PC-3 (cell line): ENCODE measurements around the gene EIF4A2. TPM values are rescaled to one million over a fixed set of nuclear protein-coding genes. Genes with fewer than 3 reads are reported as not detected.
"Not testable (repeated sequence)": the region's sequence is repeated elsewhere in the genome, so short reads cannot be mapped to it uniquely, and the experiment has no call there.

Experiments
- ATAC-seq: fragments of 200-7000 bp; cut with Tn5 transposase; 2 replicates; pipeline ENCODE4 v1.9.1; 2020; ENCODE audit warnings: mild to moderate bottlenecking, moderate library complexity
- BruUV-seq: library from RNA; stranded (reverse); fragments of 400-500 nt; replicated peaks from 2 replicates; lab custom pipeline; 2021; lab: Mats Ljungman, UMichigan
- CTCF ChIA-PET: fragments of 300-600 bp; sonication (Branson Sonifier 250); formaldehyde crosslinking; loops from one replicate; lab custom pipeline; 2022; ENCODE audit warnings: antibody characterized with exemption; lab: Charles Lee
- POLR2A ChIA-PET: fragments of 300-600 bp; sonication (Branson Sonifier 250); formaldehyde crosslinking; loops from one replicate; lab custom pipeline; 2022; ENCODE audit warnings: antibody characterized with exemption; ENCODE audit not compliant: unreplicated experiment; lab: Charles Lee
- DNase-seq: peaks from one replicate; pipeline ENCODE4 v3.0.0-alpha.2; 2015
- H2AFZ ChIP-seq: fragments of 300-600 bp; sonication (generic); 2 replicates; pipeline ENCODE4 v1.6.0; 2016; ENCODE audit warnings: antibody characterized with exemption, low read length
- H3F3A ChIP-seq: fragments of 300-600 bp; sonication (generic); one replicate; pipeline ENCODE4 v1.6.0; 2017; ENCODE audit warnings: antibody characterized with exemption, low read length, control low read depth, mild to moderate bottlenecking; ENCODE audit not compliant: unreplicated experiment
- H3K27ac ChIP-seq: fragments of 300-600 bp; sonication (generic); 2 replicates; pipeline ENCODE4 v1.5.1; 2016; ENCODE audit warnings: mild to moderate bottlenecking, low read length
- H3K27me3 ChIP-seq: fragments of 300-600 bp; sonication (generic); 2 replicates; pipeline ENCODE4 v1.6.1; 2016; ENCODE audit warnings: low read length, mixed read lengths
- H3K36me3 ChIP-seq: fragments of 300-600 bp; sonication (generic); 2 replicates; pipeline ENCODE4 v1.6.1; 2016; ENCODE audit warnings: low read depth, mixed run types, low read length, mixed read lengths
- H3K4me1 ChIP-seq: fragments of 300-600 bp; sonication (generic); 2 replicates; pipeline ENCODE4 v1.5.1; 2016; ENCODE audit warnings: low read length; ENCODE audit not compliant: insufficient read depth
- H3K4me2 ChIP-seq: fragments of 300-600 bp; sonication (generic); 2 replicates; pipeline ENCODE4 v1.6.0; 2016; ENCODE audit warnings: low read length
- H3K4me3 ChIP-seq: fragments of 300-600 bp; sonication (generic); 2 replicates; pipeline ENCODE4 v1.5.1; 2016; ENCODE audit warnings: mild to moderate bottlenecking, low read length, mixed read lengths
- H3K79me2 ChIP-seq: fragments of 300-600 bp; sonication (generic); 2 replicates; pipeline ENCODE4 v1.6.1; 2017; ENCODE audit warnings: low read length, mixed read lengths
- H3K9ac ChIP-seq: fragments of 300-600 bp; sonication (generic); 2 replicates; pipeline ENCODE4 v1.6.0; 2016; ENCODE audit warnings: mild to moderate bottlenecking, low read length
- H3K9me2 ChIP-seq: fragments of 300-600 bp; sonication (generic); replicated peaks from 2 replicates; pipeline ENCODE4 v1.6.1; 2016; ENCODE audit warnings: mixed run types, low read length, mixed read lengths
- H3K9me3 ChIP-seq: fragments of 300-600 bp; sonication (generic); 2 replicates; pipeline ENCODE4 v1.6.1; 2016; ENCODE audit warnings: low read length, mixed read lengths
- H4K20me1 ChIP-seq: fragments of 300-600 bp; sonication (generic); 2 replicates; pipeline ENCODE4 v1.6.1; 2016; ENCODE audit warnings: low read length, mixed read lengths
- EZH2 ChIP-seq: fragments of 300-600 bp; sonication (generic); IDR thresholded peaks from one replicate; pipeline ENCODE4 v1.6.1; 2017; ENCODE audit warnings: antibody characterized with exemption, mild to moderate bottlenecking, low read length; ENCODE audit not compliant: unreplicated experiment
- EZH2phosphoT487 ChIP-seq: fragments of 300-600 bp; sonication (generic); IDR thresholded peaks from 2 replicates; pipeline ENCODE4 v1.6.1; 2018; ENCODE audit warnings: mild to moderate bottlenecking, antibody characterized with exemption, low read length, borderline replicate concordance
- intact Hi-C: fragments of 100-400 bp; cut with micrococcal nuclease; formaldehyde crosslinking; loops from 2 replicates; pipeline ENCODE4 v1.9.0; 2023
- total RNA-seq: library from RNA; depleted of rRNA; stranded (reverse); fragments of >200 nt; gene quantifications from 2 replicates; pipeline ENCODE4 v1.2.3, GENCODE V29; 2014
- TF ChIP-seq, protein P1 (sequence below): fragments of 300-600 bp; sonication (generic); conservative IDR thresholded peaks from 2 replicates; pipeline ENCODE4 v1.5.1; 2017; ENCODE audit warnings: antibody characterized with exemption, low read depth, mild to moderate bottlenecking, low read length

Gene EIF4A2
- total RNA-seq, 1 experiment from 2014 or later = 233 TPM

- POLR2A ChIA-PET = no interaction called here
- Histone ChIP-seq H3K27ac (no peak overlapping the region), H4K20me1 (no peaks in the 10 kb centered on the region), H2AFZ (no peak overlapping the region), H3K9me2 (no peaks in the 10 kb centered on the region), H3F3A (no peaks in the 10 kb centered on the region), H3K4me1 (peaks cover 9% of the 10 kb centered on the region), H3K9ac (no peak overlapping the region), H3K36me3 (no peaks in the 10 kb centered on the region), H3K79me2 (no peaks in the 10 kb centered on the region), H3K4me3 (no peak overlapping the region), H3K4me2 (no peak overlapping the region), H3K9me3 (no peaks in the 10 kb centered on the region), H3K27me3 (no peaks in the 10 kb centered on the region)
- TF ChIP-seq EZH2phosphoT487 (no peak), EZH2 (no peak)
- TF ChIP-seq, protein P1, sequence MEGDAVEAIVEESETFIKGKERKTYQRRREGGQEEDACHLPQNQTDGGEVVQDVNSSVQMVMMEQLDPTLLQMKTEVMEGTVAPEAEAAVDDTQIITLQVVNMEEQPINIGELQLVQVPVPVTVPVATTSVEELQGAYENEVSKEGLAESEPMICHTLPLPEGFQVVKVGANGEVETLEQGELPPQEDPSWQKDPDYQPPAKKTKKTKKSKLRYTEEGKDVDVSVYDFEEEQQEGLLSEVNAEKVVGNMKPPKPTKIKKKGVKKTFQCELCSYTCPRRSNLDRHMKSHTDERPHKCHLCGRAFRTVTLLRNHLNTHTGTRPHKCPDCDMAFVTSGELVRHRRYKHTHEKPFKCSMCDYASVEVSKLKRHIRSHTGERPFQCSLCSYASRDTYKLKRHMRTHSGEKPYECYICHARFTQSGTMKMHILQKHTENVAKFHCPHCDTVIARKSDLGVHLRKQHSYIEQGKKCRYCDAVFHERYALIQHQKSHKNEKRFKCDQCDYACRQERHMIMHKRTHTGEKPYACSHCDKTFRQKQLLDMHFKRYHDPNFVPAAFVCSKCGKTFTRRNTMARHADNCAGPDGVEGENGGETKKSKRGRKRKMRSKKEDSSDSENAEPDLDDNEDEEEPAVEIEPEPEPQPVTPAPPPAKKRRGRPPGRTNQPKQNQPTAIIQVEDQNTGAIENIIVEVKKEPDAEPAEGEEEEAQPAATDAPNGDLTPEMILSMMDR = no peak
- no peak for DNase-seq
- ATAC-seq = no peak
- BruUV-seq = no TSS peak
- CTCF ChIA-PET = interaction anchor here (1.1 kb wide), 1 partner anchor 202 kb away, joined by 7 read pairs; no protein-coding TSS in a partner anchor
- intact Hi-C loops = no loop called here
These were observed 35.6 kb downstream of the EIF4A2 start for GRCh38 chr3:186818956-186819355.

- Histone ChIP-seq H4K20me1 (no peaks in the 10 kb centered on the region), H3K4me3 (no peak overlapping the region), H3K9ac (no peak overlapping the region), H3K9me2 (no peaks in the 10 kb centered on the region), H3K9me3 (no peaks in the 10 kb centered on the region), H3K79me2 (peaks cover 4% of the 10 kb centered on the region; the same call in 1 of the 2 replicates), H3K36me3 (no peaks in the 10 kb centered on the region), H3K27ac (no peak overlapping the region), H3F3A (no peaks in the 10 kb centered on the region), H3K4me1 (peaks cover 9% of the 10 kb centered on the region; the same call in 1 of the 2 replicates), H3K27me3 (no peaks in the 10 kb centered on the region), H2AFZ (peak overlapping the region; percentile 65), H3K4me2 (peak overlapping the region; percentile 47; the same call in 1 of the 2 replicates)
- intact Hi-C loops = loop anchor here (1.0 kb wide), 3 partner anchors 207 to 838 kb away; partner anchors contain the start of gene TBCCD1
- ATAC-seq = peak; percentile 50
- ChIA-PET POLR2A (interaction anchor here (0.7 kb wide), 2 partner anchors 159 to 898 kb away, joined by 4 to 5 read pairs; no protein-coding TSS in a partner anchor), CTCF (interaction anchor here (0.6 to 1.5 kb wide), 5 partner anchors 22 to 290 kb away, joined by 3 to 11 read pairs (median 3); partner anchors contain the start of gene AHSG)
- DNase-seq = peak; percentile 80
- no peak for TF ChIP-seq EZH2
- no peak for TF ChIP-seq EZH2phosphoT487
- TF ChIP-seq, protein P1 = peak; percentile 84
- BruUV-seq = no TSS peak
These were observed 38.3 kb downstream of the EIF4A2 start for GRCh38 chr3:186821429-186822387.

GRCh38 chr3:186822388-186822759 is 39.0 kb downstream of the EIF4A2 start:
- H3K9me2 ChIP-seq, H3K9me3 ChIP-seq, H4K20me1 ChIP-seq, H3K9ac ChIP-seq, H3K4me2 ChIP-seq, H3K36me3 ChIP-seq, DNase-seq, H3K4me3 ChIP-seq, H3K27me3 ChIP-seq, intact Hi-C loops, H3K27ac ChIP-seq, H3F3A ChIP-seq, H3K4me1 ChIP-seq, ATAC-seq, H2AFZ ChIP-seq, BruUV-seq, H3K79me2 ChIP-seq: not testable (repeated sequence)
- ChIA-PET CTCF (interaction anchor here (1.0 to 1.5 kb wide), 2 partner anchors 205 to 208 kb away, joined by 10 to 11 read pairs; no protein-coding TSS in a partner anchor), POLR2A (interaction anchor here (0.7 kb wide), 2 partner anchors 158 to 897 kb away, joined by 4 to 5 read pairs; no protein-coding TSS in a partner anchor)
